HepG2 (cell line): ENCODE measurements around the gene ECD. TPM values are rescaled to one million over a fixed set of nuclear protein-coding genes. Genes with fewer than 3 reads are reported as not detected.

Experiments used
- ATAC-seq: fragments of 200-7000 bp; cut with Tn5 transposase; 3 replicates; pipeline ENCODE4 v1.9.1; 2020; ENCODE audit warnings: mild to moderate bottlenecking, moderate library complexity
- BruUV-seq: library from RNA; stranded (reverse); fragments of 400-500 nt; replicated peaks from 2 replicates; lab custom pipeline; 2021; lab: Mats Ljungman, UMichigan
- CTCF ChIA-PET: fragments of 300-600 bp; formaldehyde crosslinking; extraction: SDS; loops from one replicate; lab custom pipeline; 2021; ENCODE audit warnings: low total read pairs, inconsistent platforms, low intra/inter-chr PET ratio; lab: Yijun Ruan, JAX
- POLR2A ChIA-PET: fragments of 350-600 bp; sonication (Branson Sonifier 250); formaldehyde crosslinking; loops from one replicate; lab custom pipeline; 2020; ENCODE audit warnings: antibody characterized with exemption, inconsistent platforms; lab: Yijun Ruan, JAX
- DNase-seq: peaks from one replicate; pipeline ENCODE4 v3.0.0-alpha.2; 2015; ENCODE audit warnings: low spot score
- FAIRE-seq: peaks from 3 replicates; lab custom pipeline; 2011; peaks lifted over from hg19 to GRCh38; lab: Jason Lieb, UNC
- H2AFZ ChIP-seq: one replicate; pipeline ENCODE4 v1.6.1; 2011; ENCODE audit warnings: low read length, inconsistent platforms
- H3K27ac ChIP-seq: fragments of 300-600 bp; 3 replicates; pipeline ENCODE4 v1.8.0; 2011; ENCODE audit warnings: mixed run types, mild to moderate bottlenecking, mixed read lengths, low read length, inconsistent platforms; ENCODE audit not compliant: insufficient read depth; ENCODE audit errors: extremely low read length
- H3K27me3 ChIP-seq, 2 experiments: fragments of 200-600 bp in 1 of 2; 2 replicates in 1 of 2; 3 replicates in 1 of 2; pipeline versions ENCODE4 v1.6.0 to v1.8.0; 2011; ENCODE audit warnings: low read length in 2 of 2, mild to moderate bottlenecking in 2 of 2, moderate library complexity in 2 of 2, inconsistent platforms in 1 of 2; ENCODE audit not compliant: insufficient read depth in 2 of 2, control insufficient read depth in 1 of 2
- H3K36me3 ChIP-seq, 2 experiments: fragments of 200-600 bp in 1 of 2; replicated peaks in 1 of 2; 2 replicates in 1 of 2; 3 replicates in 1 of 2; pipeline versions ENCODE4 v1.5.1 to v1.8.0; 2011; ENCODE audit warnings: low read length in 2 of 2, inconsistent platforms in 1 of 2; ENCODE audit not compliant: insufficient read depth in 2 of 2, control insufficient read depth in 1 of 2
- H3K4me1 ChIP-seq: 2 replicates; pipeline ENCODE4 v1.5.1; 2012; ENCODE audit warnings: low read length, inconsistent platforms; ENCODE audit not compliant: insufficient read depth
- H3K4me2 ChIP-seq: 2 replicates; pipeline ENCODE4 v1.6.0; 2011; ENCODE audit warnings: low read depth, low read length, inconsistent platforms
- H3K4me3 ChIP-seq, 3 experiments: fragments of 200-600 bp in 1 of 3; sonication (generic), shearing (Covaris generic) in 1 of 3; replicated peaks in 1 of 3; 2 replicates each; pipeline ENCODE4 v1.5.1; 2011 to 2016; ENCODE audit warnings: low read length in 3 of 3, inconsistent platforms in 2 of 3, low read depth in 2 of 3, mild to moderate bottlenecking in 2 of 3, control low read depth in 1 of 3, mixed read lengths in 1 of 3; ENCODE audit not compliant: insufficient read depth in 1 of 3
- H3K79me2 ChIP-seq: one replicate; pipeline ENCODE4 v1.6.1; 2011; ENCODE audit warnings: low read length, inconsistent platforms; ENCODE audit not compliant: insufficient read depth
- H3K9ac ChIP-seq: 2 replicates; pipeline ENCODE4 v1.6.0; 2011; ENCODE audit warnings: mild to moderate bottlenecking, low read depth, low read length, inconsistent platforms; ENCODE audit not compliant: insufficient read depth
- H3K9me3 ChIP-seq: 2 replicates; pipeline ENCODE4 v1.5.1; 2012; ENCODE audit warnings: mild to moderate bottlenecking, low read length
- H4K20me1 ChIP-seq: 2 replicates; pipeline ENCODE4 v1.6.0; 2011; ENCODE audit warnings: inconsistent platforms, mild to moderate bottlenecking, low read length, moderate library complexity; ENCODE audit not compliant: insufficient read depth
- ATM ChIP-seq: fragments of 450-650 bp; IDR thresholded peaks from 2 replicates; pipeline ENCODE4 v1.7.1; 2017; ENCODE audit warnings: mild to moderate bottlenecking, borderline replicate concordance
- EHMT2 ChIP-seq: fragments of 200-600 bp; sonication (generic); IDR thresholded peaks from 2 replicates; pipeline ENCODE4 v1.7.0; 2017; ENCODE audit warnings: antibody characterized with exemption, low read depth, low read length, borderline replicate concordance
- HOXD1 ChIP-seq: sonication (generic); formaldehyde crosslinking; IDR thresholded peaks from 2 replicates; pipeline ENCODE4 v1.5.0; 2020; ENCODE audit warnings: missing genetic modification reagents
- ISL2 ChIP-seq: sonication (generic); formaldehyde crosslinking; IDR thresholded peaks from 2 replicates; pipeline ENCODE4 v1.5.0; 2020; ENCODE audit warnings: missing genetic modification reagents
- POLR2A ChIP-seq, 2 experiments: IDR thresholded peaks; 2 replicates each; pipeline ENCODE4 v1.6.1; 2011; ENCODE audit warnings: low read depth in 2 of 2, low read length in 2 of 2, mild to moderate bottlenecking in 1 of 2, moderate library complexity in 1 of 2; ENCODE audit not compliant: insufficient read depth in 1 of 2
- ZNF18 ChIP-seq: sonication (generic); formaldehyde crosslinking; IDR thresholded peaks from 2 replicates; pipeline ENCODE4 v1.8.0; 2022; ENCODE audit warnings: mild to moderate bottlenecking, missing genetic modification reagents; ENCODE audit not compliant: insufficient replicate concordance
- ZNF230 ChIP-seq: sonication (generic); formaldehyde crosslinking; IDR thresholded peaks from 2 replicates; pipeline ENCODE4 v1.4.0; 2020; ENCODE audit warnings: mild to moderate bottlenecking, missing genetic modification reagents
- ZNF549 ChIP-seq: sonication (generic); formaldehyde crosslinking; IDR thresholded peaks from 2 replicates; pipeline ENCODE4 v1.5.0; 2020; ENCODE audit warnings: missing genetic modification reagents
- in situ Hi-C: cut with HindIII; loops from 2 replicates; pipeline ENCODE4 v1.10.0; 2017; ENCODE audit warnings: low pct_unique_long_range_greater_than_20kb; ENCODE audit not compliant: extremely low pct_ligation_motif_present
- intact Hi-C: fragments of 100-400 bp; cut with micrococcal nuclease; formaldehyde crosslinking; loops from one replicate; pipeline ENCODE4 v1.10.0; 2022; ENCODE audit not compliant: unreplicated experiment
- polyA plus RNA-seq, 8 experiments: library from polyadenylated mRNA; depleted of rRNA in 3 of 8; stranded (reverse) in 7 of 8; unstranded in 1 of 8; fragments of >200 nt; fragmentation: Illumina TruSeq in 4 of 8; extraction: Trizol in 4 of 8; gene quantifications; 2 replicates each; pipeline versions ENCODE4 v1.2.1 to v1.2.3, GENCODE V29; 2011 to 2016; ENCODE audit warnings: low read depth in 4 of 8, missing spikeins in 1 of 8, mixed read lengths in 1 of 8; ENCODE audit not compliant: insufficient read depth in 1 of 8
- total RNA-seq, 5 experiments: library from RNA; depleted of rRNA; stranded (reverse); fragments of >200 nt; fragmentation: Illumina TruSeq; extraction: Trizol; gene quantifications; 2 replicates each; pipeline ENCODE4 v1.2.3, GENCODE V29; 2016; ENCODE audit warnings: low read depth in 1 of 5

ECD gene
- total and polyA plus RNA-seq, 2 of the 13 experiments (the other 11 are each of a cell fraction or from before 2014, with no cell fraction given): 21.5 to 27.6 TPM

DNA sequence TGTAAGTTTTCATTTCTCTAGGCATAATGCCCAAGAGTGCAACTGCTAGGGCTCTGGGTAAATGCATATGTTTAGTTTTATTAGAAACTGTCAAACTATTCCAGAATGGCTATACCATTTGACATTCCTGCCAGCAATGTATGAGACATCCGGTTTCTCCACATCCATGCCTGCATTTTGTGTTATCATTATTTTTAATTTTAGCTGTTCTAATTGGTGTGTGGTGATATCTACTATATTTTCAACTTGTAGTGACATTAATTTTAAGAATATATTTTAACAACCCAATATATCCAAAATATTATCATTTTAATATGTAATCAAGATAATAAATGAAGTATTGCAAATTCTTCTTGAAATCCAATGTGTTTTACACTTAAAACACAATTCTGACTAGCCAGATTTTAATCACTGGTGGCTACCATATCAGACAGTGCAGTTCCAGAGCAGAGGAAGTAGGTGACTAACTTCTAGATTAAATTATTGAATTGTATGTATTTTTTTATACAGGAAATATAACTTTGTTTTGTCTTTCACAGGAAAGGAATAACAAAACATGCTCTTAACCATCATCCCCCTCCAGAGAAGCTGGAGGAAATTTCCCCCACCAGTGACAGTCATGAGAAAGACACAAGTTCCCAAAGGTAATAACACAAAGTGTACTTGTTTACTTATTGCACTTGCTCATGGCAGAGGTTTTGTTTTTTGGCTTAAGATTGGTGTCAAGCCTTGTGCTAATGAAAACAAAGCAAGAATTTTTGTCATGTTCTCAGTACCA lies 6.5 kb upstream of the ECD start (continued):
- TF ChIP-seq ZNF18 (CRISPR knock-in tag): no peak

GRCh38 chr10:73172867-73173266 lies 5.1 kb upstream of the ECD start:
- no peaks in the 10 kb centered on the region; a peak in 1 of 5 replicates for H3K27me3 ChIP-seq
- H3K9ac ChIP-seq: no peak overlapping the region
- in situ Hi-C loops: no loop called here
- H3K36me3 ChIP-seq: no peaks in the 10 kb centered on the region
- no peak overlapping the region for H2AFZ ChIP-seq
- H3K4me1 ChIP-seq: no peaks in the 10 kb centered on the region
- no peak overlapping the region for H3K4me2 ChIP-seq
- H3K4me3 ChIP-seq: no peak overlapping the region
- TF ChIP-seq EHMT2 (no peak), ISL2 (CRISPR knock-in tag) (no peak), ZNF549 (CRISPR knock-in tag) (no peak), POLR2A (IDR thresholded peaks at IDR 0.05; ENCODE audit: insufficient read depth in 1 of 2, low read depth in 2 of 2, low read length in 2 of 2) (no peak), ZNF230 (CRISPR knock-in tag) (no peak), ATM (no peak), HOXD1 (CRISPR knock-in tag) (no peak)
- CTCF ChIA-PET: no interaction called here
- intact Hi-C loops: no loop called here
- H4K20me1 ChIP-seq: no peaks in the 10 kb centered on the region
- no peaks in the 10 kb centered on the region for H3K9me3 ChIP-seq
- DNase-seq (no peak), FAIRE-seq (no peak), ATAC-seq (no peak)
- H3K79me2 ChIP-seq: peaks cover 5% of the 10 kb centered on the region
- BruUV-seq: no TSS peak
- POLR2A ChIA-PET: no interaction called here
- no peak overlapping the region for H3K27ac ChIP-seq
